Mucosa of rectum (tissue), 2 donors: ENCODE data around the gene ELAVL1.
"Not testable (repeated sequence)": the region's sequence is repeated elsewhere in the genome, so short reads cannot be mapped to it uniquely, and the experiment has no call there.

Source experiments
- H3K27ac ChIP-seq, 2 donors: one replicate each; pipeline ENCODE4 v1.7.0; 2013; ENCODE audit warnings: inconsistent platforms in 2 of 2, low read depth in 2 of 2, low read length in 2 of 2
- H3K27me3 ChIP-seq, 2 donors: one replicate each; pipeline ENCODE4 v1.7.0; 2013; ENCODE audit warnings: low read length in 2 of 2; ENCODE audit not compliant: control insufficient read depth in 2 of 2, insufficient read depth in 2 of 2
- H3K36me3 ChIP-seq, 2 donors: one replicate each; pipeline ENCODE4 v1.7.0; 2013; ENCODE audit warnings: low read length in 2 of 2; ENCODE audit not compliant: control insufficient read depth in 2 of 2, insufficient read depth in 2 of 2
- H3K4me1 ChIP-seq, 2 donors: one replicate each; pipeline ENCODE4 v1.7.0; 2013; ENCODE audit warnings: low read length in 2 of 2, mild to moderate bottlenecking in 1 of 2; ENCODE audit not compliant: control insufficient read depth in 2 of 2, insufficient read depth in 2 of 2
- H3K4me3 ChIP-seq, 2 donors: one replicate each; pipeline ENCODE4 v1.7.0; 2013; ENCODE audit warnings: low read length in 2 of 2
- H3K9ac ChIP-seq, 2 donors: one replicate each; pipeline ENCODE4 v1.7.0; 2013; ENCODE audit warnings: low read length in 2 of 2, low read depth in 1 of 2, mild to moderate bottlenecking in 1 of 2
- H3K9me3 ChIP-seq, 2 donors: one replicate each; pipeline ENCODE4 v1.7.0; 2013; ENCODE audit warnings: low read length in 2 of 2; ENCODE audit not compliant: control insufficient read depth in 2 of 2
- donor health status: healthy.
- donor health status: Normal muscosa, but diverticular disease.

Gene ELAVL1

GRCh38 chr19:7961082-7961481, 44.4 kb downstream of the ELAVL1 start:
- H3K4me1 ChIP-seq, H3K27ac ChIP-seq: not testable (repeated sequence)
- H3K36me3 ChIP-seq: peaks cover 35 to 38% of the 10 kb centered on the region in 2 donors

GRCh38 chr19:7959211-7959610, 46.2 kb downstream of the ELAVL1 start:
- Histone ChIP-seq H3K9ac (no peak overlapping the region), H3K4me3 (no peak overlapping the region), H3K4me1 (no peaks in the 10 kb centered on the region), H3K36me3 (peaks cover 24 to 25% of the 10 kb centered on the region in 2 donors), H3K27me3 (no peaks in the 10 kb centered on the region), H3K9me3 (no peaks in the 10 kb centered on the region), H3K27ac (no peak overlapping the region)

More at GRCh38 chr19:7961082-7961481, 44.4 kb downstream of the ELAVL1 start:
- H3K9ac ChIP-seq, H3K4me3 ChIP-seq, H3K27me3 ChIP-seq, H3K9me3 ChIP-seq: not testable (repeated sequence)

- Histone ChIP-seq H3K9ac (no peak overlapping the region), H3K36me3 (peaks cover 5 to 9% of the 10 kb centered on the region in 2 donors), H3K4me1 (no peaks in the 10 kb centered on the region), H3K4me3 (no peak overlapping the region), H3K27ac (no peak overlapping the region), H3K9me3 (no peaks in the 10 kb centered on the region), H3K27me3 (no peaks in the 10 kb centered on the region)
Observed at GRCh38 chr19:7955696-7956095, 49.7 kb downstream of the ELAVL1 start.

- Histone ChIP-seq H3K36me3 (peaks cover 0 to 5% of the 10 kb centered on the region in 2 donors), H3K4me1 (no peaks in the 10 kb centered on the region), H3K4me3 (no peak overlapping the region), H3K27me3 (no peaks in the 10 kb centered on the region), H3K27ac (no peak overlapping the region), H3K9ac (no peak overlapping the region), H3K9me3 (no peaks in the 10 kb centered on the region)
Observed at GRCh38 chr19:7953576-7953975, 51.9 kb downstream of the ELAVL1 start.

- Histone ChIP-seq H3K36me3 (peaks cover 0 to 1% of the 10 kb centered on the region in 2 donors), H3K4me1 (no peaks in the 10 kb centered on the region), H3K27me3 (no peaks in the 10 kb centered on the region), H3K4me3 (no peak overlapping the region), H3K27ac (no peak overlapping the region), H3K9ac (no peak overlapping the region), H3K9me3 (no peaks in the 10 kb centered on the region)
Observed at GRCh38 chr19:7953060-7953459, 52.4 kb downstream of the ELAVL1 start.

GRCh38 chr19:7947939-7948338, 57.5 kb downstream of the ELAVL1 start:
- Histone ChIP-seq H3K36me3 (no peaks in the 10 kb centered on the region), H3K9me3 (no peaks in the 10 kb centered on the region), H3K27me3 (no peaks in the 10 kb centered on the region), H3K4me1 (peaks cover 4 to 7% of the 10 kb centered on the region in 2 donors), H3K9ac (no peak overlapping the region), H3K4me3 (no peak overlapping the region), H3K27ac (no peak overlapping the region)

- Histone ChIP-seq H3K4me3 (peak overlapping the region; percentile 52 to 90), H3K36me3 (peaks cover 11 to 13% of the 10 kb centered on the region in 2 donors), H3K9me3 (no peaks in the 10 kb centered on the region), H3K9ac (peak overlapping the region; percentile 55 to 71), H3K4me1 (peaks cover 7 to 12% of the 10 kb centered on the region in 2 donors), H3K27ac (peak overlapping the region; percentile 67 to 85), H3K27me3 (no peaks in the 10 kb centered on the region)
Observed at GRCh38 chr19:7944177-7944761, 61.2 kb downstream of the ELAVL1 start.

- H3K27me3 ChIP-seq: no peaks in the 10 kb centered on the region
- peak within 1 kb of the TSS; percentile 98 to 99 for H3K9ac ChIP-seq
- H3K4me1 ChIP-seq: peaks cover 7 to 12% of the 10 kb centered on the region in 2 donors
- peak within 1 kb of the TSS; percentile 93 to 96 for H3K4me3 ChIP-seq
- peaks cover 13 to 16% of the 10 kb centered on the region in 2 donors for H3K36me3 ChIP-seq
- no peaks in the 10 kb centered on the region for H3K9me3 ChIP-seq
- H3K27ac ChIP-seq: peak within 1 kb of the TSS; percentile 93 to 97
Observed at GRCh38 chr19:7943444-7944176, 61.8 kb downstream of the ELAVL1 start, which contains the start of gene TIMM44. TSS of gene TIMM44 (minus strand) at chr19:7943666. CDS start at chr19:7943651, 15 bp downstream.

GRCh38 chr19:7942981-7943443, 62.4 kb downstream of the ELAVL1 start:
- Histone ChIP-seq H3K36me3 (peaks cover 13 to 16% of the 10 kb centered on the region in 2 donors), H3K27me3 (no peaks in the 10 kb centered on the region), H3K4me3 (peak overlapping the region; percentile 93 to 96), H3K9ac (peak overlapping the region; percentile 98 to 99), H3K9me3 (no peaks in the 10 kb centered on the region), H3K27ac (peak overlapping the region; percentile 93 to 97), H3K4me1 (peaks cover 7 to 12% of the 10 kb centered on the region in 2 donors)

- Histone ChIP-seq H3K27me3 (no peaks in the 10 kb centered on the region), H3K4me1 (peaks cover 7 to 12% of the 10 kb centered on the region in 2 donors), H3K27ac (no peak overlapping the region), H3K9me3 (no peaks in the 10 kb centered on the region), H3K36me3 (peaks cover 20 to 21% of the 10 kb centered on the region in 2 donors), H3K9ac (peak overlapping the region in 1 of 2 donors; percentile 24), H3K4me3 (peak overlapping the region in 1 of 2 donors; percentile 93)
Observed at GRCh38 chr19:7941895-7942596, 63.4 kb downstream of the ELAVL1 start.
